H9 (cell line): Measurements from ENCODE around the gene IFFO2. TPM values are rescaled to one million over a fixed set of nuclear protein-coding genes. Genes with fewer than 3 reads are reported as not detected.

Source experiments
- DNase-seq: peaks from one replicate; pipeline ENCODE4 v3.0.0-alpha.2; 2017
- H2AFZ ChIP-seq: one replicate; pipeline ENCODE4 v1.6.1; 2013; ENCODE audit warnings: mild to moderate bottlenecking, low read length, control low read depth, moderate library complexity
- H2AK5ac ChIP-seq: 2 replicates; pipeline ENCODE4 v1.6.1; 2013; ENCODE audit warnings: low read length, control low read depth, mixed read lengths; ENCODE audit not compliant: insufficient read length
- H2BK120ac ChIP-seq: one replicate; pipeline ENCODE4 v1.6.1; 2013; ENCODE audit warnings: low read depth, mild to moderate bottlenecking, low read length, control low read depth, inconsistent platforms; ENCODE audit not compliant: poor library complexity, severe bottlenecking
- H2BK12ac ChIP-seq: 2 replicates; pipeline ENCODE4 v1.6.1; 2013; ENCODE audit warnings: low read length, control low read depth, mixed read lengths, low read depth; ENCODE audit not compliant: insufficient read length
- H2BK15ac ChIP-seq: 2 replicates; pipeline ENCODE4 v1.6.1; 2013; ENCODE audit warnings: low read depth, low read length, control low read depth
- H2BK20ac ChIP-seq: one replicate; pipeline ENCODE4 v1.6.1; 2013; ENCODE audit warnings: low read depth, mild to moderate bottlenecking, low read length, control low read depth, inconsistent platforms; ENCODE audit not compliant: poor library complexity, severe bottlenecking
- H2BK5ac ChIP-seq: 2 replicates; pipeline ENCODE4 v1.6.1; 2013; ENCODE audit warnings: low read length, control low read depth, mixed read lengths; ENCODE audit not compliant: insufficient read length
- H3K14ac ChIP-seq: 2 replicates; pipeline ENCODE4 v1.6.1; 2013; ENCODE audit warnings: low read length, control low read depth; ENCODE audit not compliant: insufficient read depth
- H3K18ac ChIP-seq: 2 replicates; pipeline ENCODE4 v1.6.1; 2013; ENCODE audit warnings: low read depth, mild to moderate bottlenecking, mixed read lengths, low read length, control low read depth; ENCODE audit not compliant: insufficient read length
- H3K23ac ChIP-seq: 2 replicates; pipeline ENCODE4 v1.6.1; 2013; ENCODE audit warnings: low read length, control low read depth, mixed read lengths, low read depth; ENCODE audit not compliant: insufficient read length
- H3K23me2 ChIP-seq: 2 replicates; pipeline ENCODE4 v1.6.1; 2013; ENCODE audit warnings: low read depth, mild to moderate bottlenecking, mixed read lengths, low read length, control low read depth; ENCODE audit not compliant: insufficient read length, poor library complexity, severe bottlenecking
- H3K27ac ChIP-seq: 2 replicates; pipeline ENCODE4 v1.5.1; 2013; ENCODE audit warnings: low read length, control low read depth, mixed read lengths, low read depth; ENCODE audit not compliant: insufficient read length
- H3K27me3 ChIP-seq: 2 replicates; pipeline ENCODE4 v1.6.1; 2013; ENCODE audit warnings: low read length, control low read depth, inconsistent platforms; ENCODE audit not compliant: insufficient read depth
- H3K4ac ChIP-seq: 2 replicates; pipeline ENCODE4 v1.6.1; 2013; ENCODE audit warnings: low read depth, mild to moderate bottlenecking, control low read depth, inconsistent platforms, low read length, moderate library complexity
- H3K4me1 ChIP-seq: 2 replicates; pipeline ENCODE4 v1.6.1; 2013; ENCODE audit warnings: low read length, control low read depth, inconsistent platforms; ENCODE audit not compliant: insufficient read depth
- H3K4me2 ChIP-seq: 2 replicates; pipeline ENCODE4 v1.6.1; 2013; ENCODE audit warnings: low read length, control low read depth, mixed read lengths; ENCODE audit not compliant: insufficient read length, insufficient read depth
- H3K56ac ChIP-seq: 2 replicates; pipeline ENCODE4 v1.6.1; 2013; ENCODE audit warnings: low read depth, mild to moderate bottlenecking, mixed read lengths, low read length, control low read depth; ENCODE audit not compliant: insufficient read length
- H3K79me1 ChIP-seq: 2 replicates; pipeline ENCODE4 v1.6.1; 2013; ENCODE audit warnings: low read depth, mild to moderate bottlenecking, moderate library complexity, low read length, control low read depth, inconsistent platforms; ENCODE audit not compliant: insufficient read depth, poor library complexity, severe bottlenecking
- H3K79me2 ChIP-seq: 2 replicates; pipeline ENCODE4 v1.6.1; 2013; ENCODE audit warnings: low read length, control low read depth, inconsistent platforms; ENCODE audit not compliant: insufficient read depth
- H3K9ac ChIP-seq: 2 replicates; pipeline ENCODE4 v1.6.1; 2013; ENCODE audit warnings: low read length, control low read depth, mixed read lengths; ENCODE audit not compliant: insufficient read length; ENCODE audit errors: extremely low read depth
- H3K9me3 ChIP-seq: one replicate; pipeline ENCODE4 v1.6.1; 2013; ENCODE audit warnings: low read depth, low read length, inconsistent platforms; ENCODE audit not compliant: control insufficient read depth
- H3T11ph ChIP-seq: one replicate; pipeline ENCODE4 v1.6.1; 2013; ENCODE audit warnings: mild to moderate bottlenecking, low read length, control low read depth, inconsistent platforms
- H4K20me1 ChIP-seq: one replicate; pipeline ENCODE4 v1.6.1; 2013; ENCODE audit not compliant: control insufficient read depth, insufficient read length, insufficient read depth
- H4K5ac ChIP-seq: 2 replicates; pipeline ENCODE4 v1.6.1; 2013; ENCODE audit warnings: low read depth, mild to moderate bottlenecking, mixed read lengths, low read length, control low read depth; ENCODE audit not compliant: insufficient read length
- H4K8ac ChIP-seq: replicated peaks from 2 replicates; pipeline ENCODE4 v1.6.1; 2013; ENCODE audit warnings: low read length, control low read depth, mixed read lengths, low read depth; ENCODE audit not compliant: insufficient read length
- H4K91ac ChIP-seq: 2 replicates; pipeline ENCODE4 v1.6.1; 2013; ENCODE audit warnings: low read depth, mild to moderate bottlenecking, moderate library complexity, mixed read lengths, low read length, control low read depth; ENCODE audit not compliant: insufficient read length
- H3K27ac Mint-ChIP-seq, 3 experiments: 2 replicates in 2 of 3; 3 replicates in 1 of 3; pipeline ENCODE4 v1.8.0; 2020 to 2021; ENCODE audit warnings: mixed read lengths in 3 of 3, mild to moderate bottlenecking in 1 of 3, moderate library complexity in 1 of 3
- H3K27me3 Mint-ChIP-seq: 2 replicates; pipeline ENCODE4 v1.8.0; 2021; ENCODE audit warnings: low read depth, mild to moderate bottlenecking, moderate library complexity, mixed read lengths
- H3K36me3 Mint-ChIP-seq, 3 experiments: 2 replicates in 2 of 3; 3 replicates in 1 of 3; pipeline ENCODE4 v1.8.0; 2020 to 2021; ENCODE audit warnings: low read depth in 3 of 3, mixed read lengths in 3 of 3; ENCODE audit not compliant: insufficient read depth in 1 of 3
- H3K4me1 Mint-ChIP-seq, 2 experiments: 2 replicates each; pipeline ENCODE4 v1.8.0; 2020; ENCODE audit warnings: mixed read lengths in 2 of 2
- H3K4me3 Mint-ChIP-seq, 2 experiments: 2 replicates in 1 of 2; 3 replicates in 1 of 2; pipeline ENCODE4 v1.8.0; 2020 to 2021; ENCODE audit warnings: mild to moderate bottlenecking in 2 of 2, mixed read lengths in 2 of 2, moderate library complexity in 1 of 2
- H3K9me3 Mint-ChIP-seq, 2 experiments: 2 replicates in 1 of 2; 3 replicates in 1 of 2; pipeline ENCODE4 v1.8.0; 2020; ENCODE audit warnings: mild to moderate bottlenecking in 2 of 2, mixed read lengths in 2 of 2, moderate library complexity in 1 of 2
- CTCF ChIP-seq: fragments of 200-600 bp; sonication (generic); conservative IDR thresholded peaks from 3 replicates; pipeline ENCODE4 v1.8.0; 2021; ENCODE audit warnings: antibody characterized with exemption, mild to moderate bottlenecking
- WGBS: extraction: QIAGEN DNeasy Blood & Tissue Kit; methylation state at CpG from one replicate; pipeline ENCODE4 v1.1.7; 2013; ENCODE audit warnings: missing lambda C conversion rate, low lambda C conversion rate, mixed read lengths; ENCODE audit not compliant: insufficient read length; ENCODE audit errors: extremely low coverage; 5-methylcytosine and 5-hydroxymethylcytosine counted together
- total RNA-seq: library from RNA; stranded (reverse); gene quantifications from 2 replicates; pipeline ENCODE4 v1.2.1, GENCODE V29; 2021

IFFO2 gene
- total RNA-seq, 1 experiment from 2014 or later, result 3.6 TPM

- H3K36me3 Mint-ChIP-seq, result peaks cover 0 to 5% (median 0%) of the 10 kb centered on the region in 3 experiments; a peak in 3 of 7 replicates
- H3K27ac ChIP-seq, result no peak overlapping the region
- no peak for DNase-seq
- H3K79me2 ChIP-seq, result no peaks in the 10 kb centered on the region
- no peak overlapping the region for H2BK20ac ChIP-seq
- H2AFZ ChIP-seq, result no peak overlapping the region
- WGBS, result no CpG with 5 or more reads among the region's 6 CpGs
- no peak overlapping the region for H2BK15ac ChIP-seq
- no peaks in the 10 kb centered on the region for H3K27me3 Mint-ChIP-seq
- H2BK120ac ChIP-seq, result no peak overlapping the region
- no peak overlapping the region for H3K27ac Mint-ChIP-seq
- no peak overlapping the region for H3K4ac ChIP-seq
- H3K9me3 Mint-ChIP-seq, result no peaks in the 10 kb centered on the region
- H3K14ac ChIP-seq, result no peak overlapping the region
- no peak overlapping the region for H3K18ac ChIP-seq
- H3K79me1 ChIP-seq, result no peaks in the 10 kb centered on the region
- no peak for TF ChIP-seq CTCF
- no peak overlapping the region for H4K8ac ChIP-seq
- H2BK12ac ChIP-seq, result no peak overlapping the region
- H3K23ac ChIP-seq, result no peak overlapping the region
- H3K9ac ChIP-seq, result no peak overlapping the region
- H4K20me1 ChIP-seq, result no peaks in the 10 kb centered on the region
- no peak overlapping the region for H2BK5ac ChIP-seq
- no peak overlapping the region for H4K91ac ChIP-seq
- H3K4me1 ChIP-seq, result no peaks in the 10 kb centered on the region
- no peak overlapping the region for H4K5ac ChIP-seq
- no peak overlapping the region for H3T11ph ChIP-seq
- H3K4me2 ChIP-seq, result no peak overlapping the region
- peaks cover 4 to 8% of the 10 kb centered on the region in 2 experiments for H3K4me1 Mint-ChIP-seq
- no peak overlapping the region for H2AK5ac ChIP-seq
- H3K56ac ChIP-seq, result no peak overlapping the region
- H3K23me2 ChIP-seq, result no peaks in the 10 kb centered on the region
- H3K9me3 ChIP-seq, result no peaks in the 10 kb centered on the region
- no peak overlapping the region for H3K4me3 Mint-ChIP-seq
- H3K27me3 ChIP-seq, result no peaks in the 10 kb centered on the region
Measured at GRCh38 chr1:18874036-18874435, 82.4 kb downstream of the IFFO2 start.
